Panc1 (cell line): ENCODE data around the gene MAPK8IP2.

Experiments
- CTCF ChIP-seq: fragments of 450-650 bp; IDR thresholded peaks from 2 replicates; pipeline ENCODE4 v1.5.1; 2017; ENCODE audit warnings: mild to moderate bottlenecking
- POLR2AphosphoS5 ChIP-seq: IDR thresholded peaks from 2 replicates; pipeline ENCODE4 v1.6.1; 2012; ENCODE audit warnings: mild to moderate bottlenecking, low read depth, low read length, moderate library complexity
- REST ChIP-seq, 2 experiments: IDR thresholded peaks; 2 replicates each; pipeline ENCODE4 v1.6.1; 2011 to 2012; ENCODE audit warnings: low read depth in 2 of 2, control low read depth in 1 of 2, low read length in 1 of 2, mild to moderate bottlenecking in 1 of 2, moderate library complexity in 1 of 2; ENCODE audit not compliant: insufficient read depth in 1 of 2
- SIN3A ChIP-seq: IDR thresholded peaks from 2 replicates; pipeline ENCODE4 v1.6.1; 2012; ENCODE audit warnings: low read depth, mild to moderate bottlenecking, low read length, moderate library complexity, borderline replicate concordance; ENCODE audit not compliant: insufficient read depth
- TCF7L2 ChIP-seq: IDR thresholded peaks from 2 replicates; pipeline ENCODE4 v1.6.1; 2011; ENCODE audit warnings: mild to moderate bottlenecking, low read depth, low read length, inconsistent platforms

GRCh38 chr22:50610581-50610980 lies 10.0 kb downstream of the MAPK8IP2 start:
- TF ChIP-seq CTCF, result no peak
- TF ChIP-seq POLR2AphosphoS5, result no peak
- TF ChIP-seq REST (IDR thresholded peaks at IDR 0.05; ENCODE audit: insufficient read depth in 1 of 2, low read depth in 2 of 2, low read length in 1 of 2), result no peak
- no peak for TF ChIP-seq SIN3A
- no peak for TF ChIP-seq TCF7L2
